GM18909 (cell line): Measurements from ENCODE around the gene CFAP20DC.
"Not testable (repeated sequence)": the region's sequence is repeated elsewhere in the genome, so short reads cannot be mapped to it uniquely, and the experiment has no call there.

Source experiments
- ATAC-seq: cut with Tn5 transposase; IDR thresholded peaks from one replicate; pipeline ENCODE4 v1.9.1; 2021; ENCODE audit warnings: mild to moderate bottlenecking; ENCODE audit not compliant: unreplicated experiment, poor library complexity

The CFAP20DC gene

DNA sequence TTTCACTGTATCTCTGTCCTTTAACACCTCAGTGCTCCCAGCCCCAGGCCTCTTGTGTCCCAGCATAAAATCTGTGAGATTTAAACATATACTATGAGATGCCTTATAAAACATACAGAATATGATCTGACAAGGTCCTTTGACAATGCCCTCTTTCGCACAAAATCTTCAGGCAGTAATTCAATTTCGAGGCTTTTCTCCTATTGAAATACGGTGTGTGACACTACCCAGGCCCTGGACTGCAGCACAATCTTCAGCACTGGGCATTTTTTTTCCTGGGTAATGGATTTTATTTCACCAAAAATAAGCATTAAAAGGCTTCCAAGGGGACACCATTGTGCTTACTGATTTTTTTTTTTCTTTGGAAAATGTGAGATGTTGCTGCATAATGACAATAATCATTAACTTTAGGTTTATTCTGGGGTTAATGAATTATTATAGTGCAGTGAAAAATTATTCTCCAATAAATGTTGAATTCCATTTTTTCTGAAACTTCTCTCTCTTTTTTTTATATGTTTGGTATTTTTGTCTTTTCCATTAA is 342.4 kb downstream of the CFAP20DC start:
- no peak for ATAC-seq

- ATAC-seq = no peak
Measured at GRCh38 chr3:58706395-58707167, 343.2 kb downstream of the CFAP20DC start.

GRCh38 chr3:58704745-58705144 is 345.1 kb downstream of the CFAP20DC start:
- ATAC-seq = no peak

GRCh38 chr3:58704304-58704703 is 345.5 kb downstream of the CFAP20DC start:
- not testable (repeated sequence) for ATAC-seq

GRCh38 chr3:58698246-58698645 is 351.6 kb downstream of the CFAP20DC start:
- ATAC-seq = no peak

DNA sequence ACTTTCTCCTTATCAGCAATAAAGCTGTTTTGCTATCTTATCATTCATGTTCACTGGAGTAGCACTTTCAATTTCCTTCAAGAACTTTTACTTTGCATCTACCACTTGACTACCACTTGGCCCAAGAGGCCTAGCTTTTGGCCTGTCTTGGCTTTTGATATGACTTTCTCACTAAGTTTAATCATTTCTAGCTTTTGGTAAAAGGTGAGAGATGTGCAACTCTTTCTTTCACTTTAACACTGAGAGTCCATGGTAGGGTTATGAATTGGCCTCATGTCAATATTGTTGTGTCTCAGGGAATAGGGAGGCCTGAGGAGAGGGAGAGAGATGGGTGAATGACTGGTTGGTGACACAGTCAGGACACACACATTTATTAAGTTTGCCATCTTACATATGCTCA is 352.3 kb downstream of the CFAP20DC start:
- ATAC-seq = peak; percentile 66

DNA sequence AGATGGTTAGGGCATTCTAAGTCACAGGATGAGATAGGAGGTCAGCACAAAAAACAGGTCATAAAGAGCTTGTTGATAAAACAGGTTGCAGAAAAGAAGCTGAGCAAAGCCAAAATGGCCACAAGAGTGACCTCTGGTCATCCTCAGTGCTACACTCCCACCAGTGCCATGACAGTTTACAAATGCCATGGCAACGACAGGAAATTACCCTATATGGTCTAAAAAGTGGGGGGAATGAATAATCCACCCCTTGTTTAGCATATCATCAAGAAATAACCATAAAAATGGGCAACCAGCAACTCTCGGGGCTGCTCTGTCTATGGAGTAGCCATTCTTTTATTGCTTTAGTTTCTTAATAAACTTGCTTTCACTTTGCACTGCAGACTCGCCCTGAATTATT is 353.0 kb downstream of the CFAP20DC start:
- ATAC-seq = not testable (repeated sequence)

DNA sequence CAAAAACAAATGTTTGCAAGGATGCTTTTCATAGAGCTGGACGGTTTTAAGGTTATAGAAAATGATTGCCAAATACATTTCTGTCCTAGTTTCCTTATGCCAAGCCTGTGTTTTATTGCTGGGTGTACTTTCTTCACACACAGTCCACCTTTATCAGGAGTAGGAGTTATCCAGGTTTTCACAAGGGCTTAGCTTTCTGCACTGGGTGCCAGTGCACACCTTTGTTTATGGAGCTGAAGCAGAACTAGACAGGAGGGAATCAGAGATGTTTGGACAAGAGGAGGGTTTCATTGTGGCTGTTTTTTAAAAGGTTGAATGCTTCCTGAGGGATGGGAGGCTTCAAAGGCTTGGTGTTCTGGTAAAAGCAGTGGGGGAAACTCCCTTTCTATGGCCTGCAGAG is 353.7 kb downstream of the CFAP20DC start:
- no peak for ATAC-seq

- not testable (repeated sequence) for ATAC-seq
Measured at GRCh38 chr3:58695284-58695683, 354.5 kb downstream of the CFAP20DC start.

- peak; percentile 76 for ATAC-seq
Measured at GRCh38 chr3:58693940-58694850, 355.6 kb downstream of the CFAP20DC start.

DNA sequence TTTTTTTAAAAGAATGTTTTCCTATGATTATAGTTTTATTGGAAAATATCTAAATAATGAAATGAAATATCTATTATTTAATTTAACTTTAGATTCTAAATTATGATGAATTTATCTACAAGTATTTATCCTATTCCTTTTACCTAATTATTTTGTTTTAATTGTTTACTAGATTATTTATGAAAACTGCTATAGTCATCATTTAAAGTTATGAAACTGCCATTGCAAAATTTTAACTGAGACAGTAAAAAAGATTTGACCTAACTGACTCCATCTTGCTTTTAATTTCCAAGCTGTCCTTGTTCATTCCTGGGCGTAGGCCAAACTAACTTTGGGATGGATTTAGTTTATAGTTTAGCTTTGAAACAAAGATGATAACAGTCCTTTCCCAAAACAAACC is 357.3 kb downstream of the CFAP20DC start:
- no peak for ATAC-seq
